GM21528 (cell line): Measurements from ENCODE around the gene SLC22A16.
"Not testable (repeated sequence)": the region's sequence is repeated elsewhere in the genome, so short reads cannot be mapped to it uniquely, and the experiment has no call there.

Experiments used
- ATAC-seq: cut with Tn5 transposase; IDR thresholded peaks from one replicate; pipeline ENCODE4 v1.9.1; 2021; ENCODE audit warnings: mild to moderate bottlenecking, moderate library complexity; ENCODE audit not compliant: unreplicated experiment, low FRiP score

SLC22A16 gene

GRCh38 chr6:110457567-110458175 is 18.7 kb downstream of the SLC22A16 start:
- ATAC-seq: not testable (repeated sequence)

DNA sequence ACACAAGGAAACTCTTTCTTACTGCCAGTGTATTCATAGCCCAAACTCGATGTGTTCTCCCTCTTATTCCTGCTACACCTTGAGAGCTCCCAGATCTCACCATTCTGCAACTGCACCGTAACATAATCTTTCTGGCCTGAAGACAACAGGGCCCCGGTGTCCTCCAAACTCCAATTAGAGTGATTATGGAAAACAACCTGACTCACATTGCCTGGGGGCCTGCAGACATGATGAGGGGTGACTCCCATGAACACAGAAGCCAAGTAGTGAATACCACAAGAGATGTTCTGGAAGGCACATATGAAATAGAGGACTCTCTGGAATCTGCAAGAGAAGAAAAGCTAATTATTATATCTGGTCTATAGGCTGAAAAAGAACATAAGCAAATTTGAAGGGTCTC is 19.7 kb downstream of the SLC22A16 start:
- ATAC-seq: no peak

DNA sequence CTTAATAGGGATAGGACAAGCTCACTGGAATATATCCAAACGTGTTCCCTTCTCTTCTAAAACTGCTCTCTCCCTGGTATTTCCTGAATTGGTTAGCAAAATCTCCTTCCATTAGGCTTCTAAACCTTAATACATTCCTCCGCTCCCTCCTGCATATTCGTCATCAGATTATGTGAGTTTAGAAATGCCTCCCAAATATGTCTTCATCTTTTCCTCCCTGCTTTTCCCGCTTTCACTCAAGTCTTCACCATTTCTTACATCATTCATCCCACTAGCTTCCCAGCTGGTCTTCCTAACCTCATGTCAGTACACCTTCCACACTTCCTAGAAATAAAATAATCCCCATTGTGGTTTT is 26.9 kb downstream of the SLC22A16 start:
- no peak for ATAC-seq

- no peak for ATAC-seq
Observed at GRCh38 chr6:110448846-110449540, 27.4 kb downstream of the SLC22A16 start.

DNA sequence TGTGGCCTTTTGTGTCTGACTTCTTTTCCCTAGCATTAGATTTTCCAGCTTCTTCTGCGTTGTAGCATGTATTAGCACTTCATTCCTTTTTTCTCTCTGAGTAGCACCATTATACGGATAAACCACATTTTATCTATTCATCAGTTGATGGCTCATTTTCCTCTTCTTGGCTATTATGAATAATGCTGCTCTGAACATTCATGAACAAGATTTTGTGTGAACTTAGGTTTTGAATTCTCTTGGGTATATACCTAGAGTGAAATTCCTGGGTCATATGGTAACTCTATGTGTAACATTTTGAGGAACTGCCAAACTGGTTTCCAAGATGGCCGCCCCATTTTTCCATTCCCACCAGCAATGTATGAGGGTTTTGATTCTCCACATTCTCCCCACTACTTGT is 28.7 kb downstream of the SLC22A16 start:
- no peak for ATAC-seq

DNA sequence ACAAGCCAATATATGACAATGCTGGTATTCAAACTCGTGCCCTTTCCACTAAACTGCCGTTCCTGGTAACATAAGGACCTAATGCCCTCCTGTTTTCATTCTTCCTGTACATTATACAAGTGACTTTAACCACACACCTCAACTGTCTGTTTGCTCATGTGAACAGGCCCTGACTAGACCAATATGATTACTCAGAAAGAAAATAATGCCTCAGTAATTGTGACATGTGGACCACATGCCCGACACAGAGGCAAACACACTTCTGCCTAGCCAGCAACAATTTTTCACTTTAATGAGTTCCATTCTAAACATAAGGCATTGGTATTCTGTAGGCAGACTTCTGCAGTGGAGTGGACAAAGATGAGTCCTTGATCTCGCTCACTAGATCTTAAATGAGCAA is 30.0 kb downstream of the SLC22A16 start:
- ATAC-seq: no peak

GRCh38 chr6:110440026-110440425 is 36.4 kb downstream of the SLC22A16 start:
- no peak for ATAC-seq

DNA sequence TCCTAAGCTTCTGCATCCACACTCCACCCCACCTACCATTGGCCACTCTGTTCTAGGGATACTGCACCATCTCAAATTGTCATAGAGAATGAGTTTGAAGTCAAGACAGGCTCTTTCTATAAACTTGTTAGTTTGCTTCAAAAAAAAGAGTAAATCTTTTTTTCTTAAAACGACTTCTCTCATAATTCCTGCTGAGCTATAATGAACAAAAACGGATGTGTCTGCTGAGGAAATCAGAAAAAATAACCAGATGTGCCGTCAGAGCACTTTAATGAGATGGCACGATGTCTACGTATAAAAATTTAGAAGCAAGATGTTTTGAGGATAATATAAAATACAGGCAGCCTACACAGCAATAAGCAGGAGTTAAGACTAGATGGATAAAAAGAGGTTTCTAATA is 37.1 kb downstream of the SLC22A16 start:
- no peak for ATAC-seq

- no peak for ATAC-seq
Observed at GRCh38 chr6:110434961-110435602, 41.3 kb downstream of the SLC22A16 start.

- ATAC-seq: no peak
Observed at GRCh38 chr6:110432285-110432900, 44.0 kb downstream of the SLC22A16 start.

GRCh38 chr6:110430741-110431140 is 45.7 kb downstream of the SLC22A16 start:
- ATAC-seq: no peak

GRCh38 chr6:110430236-110430635 is 46.2 kb downstream of the SLC22A16 start:
- no peak for ATAC-seq

DNA sequence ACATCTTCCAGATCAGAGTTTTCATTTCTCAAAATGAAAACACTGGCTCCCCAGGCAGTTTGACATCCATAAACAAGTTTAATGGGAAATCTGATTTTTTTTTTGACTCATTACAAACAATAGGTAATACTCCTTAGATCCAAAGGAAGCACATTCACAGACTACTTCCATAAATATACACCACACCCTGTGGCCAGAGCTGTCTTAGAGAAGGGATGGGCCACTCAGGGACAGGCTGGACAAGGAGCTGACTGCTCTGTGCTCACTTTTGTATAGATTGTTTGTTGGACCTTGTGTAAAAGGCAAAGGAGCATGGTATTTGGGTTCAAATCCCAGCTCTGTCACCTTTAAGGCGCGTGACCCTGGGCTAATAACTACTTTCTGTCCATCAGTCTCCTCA is 48.3 kb downstream of the SLC22A16 start:
- ATAC-seq: no peak

DNA sequence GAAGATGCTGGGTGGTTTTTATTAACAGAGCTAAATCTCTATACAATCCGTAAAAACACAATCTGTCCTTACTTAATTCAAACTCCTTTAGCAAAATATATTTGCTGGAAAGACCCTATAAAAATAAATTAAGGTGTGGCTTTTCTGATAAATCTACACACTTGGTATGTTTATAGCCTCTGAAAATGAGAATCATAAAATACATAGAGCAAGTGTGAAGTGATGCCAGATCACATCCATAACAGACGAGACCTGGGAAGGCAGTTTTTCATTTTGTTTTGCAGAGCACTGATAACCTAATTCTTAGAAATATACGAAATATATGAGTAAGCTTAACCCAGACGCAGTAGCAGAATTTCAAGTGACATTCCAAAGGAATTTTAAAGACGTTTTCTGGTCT is 50.6 kb downstream of the SLC22A16 start:
- ATAC-seq: no peak

GRCh38 chr6:110422444-110422822 is 54.0 kb downstream of the SLC22A16 start:
- no peak for ATAC-seq

- ATAC-seq: no peak
Observed at GRCh38 chr6:110421749-110422443, 54.5 kb downstream of the SLC22A16 start.

- no peak for ATAC-seq
Observed at GRCh38 chr6:110419028-110419739, 57.2 kb downstream of the SLC22A16 start.

GRCh38 chr6:110418594-110418993 is 57.8 kb downstream of the SLC22A16 start:
- ATAC-seq: no peak

GRCh38 chr6:110415086-110415916 is 61.1 kb downstream of the SLC22A16 start, which contains the start of gene DDO:
Gene DDO, minus strand, starts transcription at chr6:110415575. Its CDS starts 2,113 bp downstream, at chr6:110413462.
- ATAC-seq: no peak
